Prostate gland (tissue), 2 donors: ENCODE data around the gene SAT2. TPM values are rescaled to one million over a fixed set of nuclear protein-coding genes. Genes with fewer than 3 reads are reported as not detected.
"Not testable (repeated sequence)": the region's sequence is repeated elsewhere in the genome, so short reads cannot be mapped to it uniquely, and the experiment has no call there.

ENCODE experiments used
- DNase-seq: peaks from one replicate; pipeline ENCODE4 v3.0.0-alpha.2; 2019; ENCODE audit warnings: low spot score
- H3K27ac ChIP-seq, 2 donors: fragments of 200-600 bp; sonication (generic); 2 replicates each; pipeline ENCODE4 v1.5.1; 2017 to 2019
- H3K27me3 ChIP-seq: fragments of 200-600 bp; sonication (generic); replicated peaks from 2 replicates; pipeline ENCODE4 v1.5.1; 2019; ENCODE audit not compliant: insufficient read depth
- H3K36me3 ChIP-seq, 2 donors: fragments of 200-600 bp; sonication (generic); 1 replicate in 1 of 2; 2 replicates in 1 of 2; pipeline versions ENCODE4 v1.5.1 to v1.8.1; 2017 to 2019
- H3K4me1 ChIP-seq: fragments of 200-600 bp; sonication (generic); replicated peaks from 2 replicates; pipeline ENCODE4 v1.5.1; 2019
- H3K4me3 ChIP-seq, 2 donors: fragments of 200-600 bp; sonication (generic); 2 replicates each; pipeline ENCODE4 v1.5.1; 2017 to 2019
- H3K9me3 ChIP-seq: fragments of 200-600 bp; sonication (generic); 2 replicates; pipeline ENCODE4 v1.5.1; 2017
- POLR2A ChIP-seq: fragments of 450-650 bp; IDR thresholded peaks from one replicate; pipeline ENCODE4 v1.6.1; 2016; ENCODE audit warnings: antibody characterized with exemption, mild to moderate bottlenecking
- POLR2AphosphoS5 ChIP-seq: sonication (generic); formaldehyde crosslinking; IDR thresholded peaks from one replicate; pipeline ENCODE4 v1.6.1; 2017; ENCODE audit warnings: antibody characterized with exemption
- WGBS: methylation state at CpG from one replicate; pipeline ENCODE4 v1.1.5; 2018; 5-methylcytosine and 5-hydroxymethylcytosine counted together
- intact Hi-C: fragments of 100-400 bp; cut with DNase I; formaldehyde crosslinking; loops from one replicate; pipeline ENCODE4 v1.14.2; 2022
- total RNA-seq, 2 donors: library from RNA; depleted of rRNA; stranded (reverse); fragments of >200 nt; gene quantifications; one replicate each; pipeline ENCODE4 v1.1.0, GENCODE V29; 2016
- TF ChIP-seq, protein P1 (sequence below), 4 experiments: fragments of 200-600 bp in 2 of 4; fragments of 450-650 bp in 2 of 4; sonication (generic) in 2 of 4; IDR thresholded peaks; 1 replicate in 3 of 4; 2 replicates in 1 of 4; pipeline ENCODE4 v1.5.1; 2016 to 2019; ENCODE audit warnings: antibody characterized with exemption in 4 of 4, mild to moderate bottlenecking in 2 of 4, moderate library complexity in 2 of 4

SAT2 gene
- total RNA-seq, 2 donors from 2014 or later: 83.3 to 139 TPM

- TF ChIP-seq POLR2AphosphoS5 (no peak), POLR2A (no peak)
- TF ChIP-seq, protein P1, sequence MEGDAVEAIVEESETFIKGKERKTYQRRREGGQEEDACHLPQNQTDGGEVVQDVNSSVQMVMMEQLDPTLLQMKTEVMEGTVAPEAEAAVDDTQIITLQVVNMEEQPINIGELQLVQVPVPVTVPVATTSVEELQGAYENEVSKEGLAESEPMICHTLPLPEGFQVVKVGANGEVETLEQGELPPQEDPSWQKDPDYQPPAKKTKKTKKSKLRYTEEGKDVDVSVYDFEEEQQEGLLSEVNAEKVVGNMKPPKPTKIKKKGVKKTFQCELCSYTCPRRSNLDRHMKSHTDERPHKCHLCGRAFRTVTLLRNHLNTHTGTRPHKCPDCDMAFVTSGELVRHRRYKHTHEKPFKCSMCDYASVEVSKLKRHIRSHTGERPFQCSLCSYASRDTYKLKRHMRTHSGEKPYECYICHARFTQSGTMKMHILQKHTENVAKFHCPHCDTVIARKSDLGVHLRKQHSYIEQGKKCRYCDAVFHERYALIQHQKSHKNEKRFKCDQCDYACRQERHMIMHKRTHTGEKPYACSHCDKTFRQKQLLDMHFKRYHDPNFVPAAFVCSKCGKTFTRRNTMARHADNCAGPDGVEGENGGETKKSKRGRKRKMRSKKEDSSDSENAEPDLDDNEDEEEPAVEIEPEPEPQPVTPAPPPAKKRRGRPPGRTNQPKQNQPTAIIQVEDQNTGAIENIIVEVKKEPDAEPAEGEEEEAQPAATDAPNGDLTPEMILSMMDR (IDR thresholded peaks at IDR 0.05): no peak
- Histone ChIP-seq H3K9me3 (no peaks in the 10 kb centered on the region), H3K27me3 (no peaks in the 10 kb centered on the region), H3K27ac (peak overlapping the region; percentile 83 to 97), H3K36me3 (no peaks in the 10 kb centered on the region), H3K4me1 (no peaks in the 10 kb centered on the region), H3K4me3 (peak overlapping the region; percentile 77 to 95)
- no peak for DNase-seq
- intact Hi-C loops: no loop called here
- 4% methylated on average over 20 of the region's 20 CpGs for WGBS
Measured at GRCh38 chr17:7613769-7614424, 13.7 kb downstream of the SAT2 start.

GRCh38 chr17:7612294-7612640 lies 15.4 kb downstream of the SAT2 start:
- Histone ChIP-seq H3K9me3 (no peaks in the 10 kb centered on the region), H3K4me1 (no peaks in the 10 kb centered on the region), H3K36me3 (no peaks in the 10 kb centered on the region), H3K4me3 (no peak overlapping the region), H3K27me3 (no peaks in the 10 kb centered on the region), H3K27ac (no peak overlapping the region)
- no peak for DNase-seq
- WGBS: 83% methylated on average over 1 of the region's 1 CpG
- intact Hi-C loops: no loop called here
- TF ChIP-seq, protein P1 (IDR thresholded peaks at IDR 0.05): no peak
- TF ChIP-seq POLR2AphosphoS5: no peak
- no peak for TF ChIP-seq POLR2A

DNA sequence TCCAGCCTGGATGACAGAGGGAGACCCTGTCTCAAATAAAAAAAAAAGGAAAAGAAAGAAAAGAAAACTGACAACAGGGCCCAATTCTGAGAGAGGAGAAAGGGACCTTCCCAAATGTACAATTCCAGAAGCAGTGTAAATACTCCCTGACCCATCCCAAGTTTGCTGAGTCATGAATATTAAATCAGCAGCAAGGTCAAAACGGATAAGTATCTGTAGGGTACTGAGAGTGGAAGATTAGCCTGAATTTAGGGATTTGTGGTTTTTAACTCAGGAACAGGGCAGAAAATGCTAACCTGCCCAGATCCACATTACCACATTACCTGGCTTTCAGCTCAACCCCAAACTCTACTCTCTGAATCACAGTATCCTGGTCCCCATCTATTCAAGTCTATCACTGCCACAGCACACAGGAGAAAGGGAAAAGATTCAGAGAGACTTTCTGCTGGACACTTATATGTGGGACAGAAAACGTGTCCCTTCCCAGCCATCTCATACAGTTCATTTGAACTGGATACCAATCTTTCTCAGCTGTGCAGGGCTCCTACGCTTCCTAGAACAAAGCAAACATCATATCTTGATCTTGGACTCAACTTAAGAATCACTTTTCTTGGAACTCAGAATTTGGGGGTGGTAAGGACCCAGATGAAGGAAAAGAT lies 15.9 kb downstream of the SAT2 start:
- intact Hi-C loops: no loop called here
- H3K4me3 ChIP-seq: no peak overlapping the region
- no peaks in the 10 kb centered on the region for H3K36me3 ChIP-seq
- WGBS: 29% methylated on average over 3 of the region's 3 CpGs
- no peaks in the 10 kb centered on the region for H3K9me3 ChIP-seq
- peak overlapping the region in 1 of 2 donors; percentile 41 for H3K27ac ChIP-seq
- TF ChIP-seq, protein P1 (IDR thresholded peaks at IDR 0.05): no peak
- no peak for TF ChIP-seq POLR2AphosphoS5
- TF ChIP-seq POLR2A: no peak
- no peak for DNase-seq
- no peaks in the 10 kb centered on the region for H3K4me1 ChIP-seq
- H3K27me3 ChIP-seq: no peaks in the 10 kb centered on the region

DNA sequence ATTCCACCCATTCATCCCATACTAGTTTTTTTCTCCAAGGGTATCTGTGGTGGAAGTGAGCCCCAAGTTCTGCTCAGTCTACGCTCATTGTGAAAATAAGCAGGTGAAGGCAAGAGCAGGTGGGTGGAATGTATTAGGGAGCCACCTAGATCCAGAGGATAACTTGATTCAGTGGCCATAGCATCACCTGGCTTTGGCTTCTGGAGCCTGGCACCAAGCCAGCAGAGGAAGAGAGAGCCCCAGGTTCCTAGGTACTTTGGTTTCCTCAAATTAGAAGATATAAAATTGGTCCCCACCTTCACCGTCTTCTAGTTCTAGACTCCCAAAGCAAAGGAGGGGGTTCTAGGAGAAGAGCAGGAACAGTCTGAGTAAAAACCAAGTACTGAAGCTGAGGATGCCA lies 17.0 kb downstream of the SAT2 start:
- no peaks in the 10 kb centered on the region for H3K27me3 ChIP-seq
- H3K4me1 ChIP-seq: no peaks in the 10 kb centered on the region
- 92% methylated on average over 2 of the region's 2 CpGs for WGBS
- no peak overlapping the region for H3K27ac ChIP-seq
- TF ChIP-seq, protein P1 (IDR thresholded peaks at IDR 0.05): no peak
- TF ChIP-seq POLR2A (no peak), POLR2AphosphoS5 (no peak)
- no peaks in the 10 kb centered on the region for H3K36me3 ChIP-seq
- no peak overlapping the region for H3K4me3 ChIP-seq
- no peaks in the 10 kb centered on the region for H3K9me3 ChIP-seq
- intact Hi-C loops: no loop called here
- DNase-seq: no peak

- TF ChIP-seq, protein P1 (IDR thresholded peaks at IDR 0.05): no peak
- TF ChIP-seq POLR2A (no peak), POLR2AphosphoS5 (no peak)
- H3K4me3 ChIP-seq: no peak overlapping the region
- H3K4me1 ChIP-seq: no peaks in the 10 kb centered on the region
- 90% methylated on average over 4 of the region's 4 CpGs for WGBS
- no peaks in the 10 kb centered on the region for H3K27me3 ChIP-seq
- DNase-seq: no peak
- no peaks in the 10 kb centered on the region for H3K9me3 ChIP-seq
- H3K27ac ChIP-seq: no peak overlapping the region
- intact Hi-C loops: no loop called here
- peaks cover 7 to 12% of the 10 kb centered on the region in 2 donors for H3K36me3 ChIP-seq
Measured at GRCh38 chr17:7606280-7606679, 21.3 kb downstream of the SAT2 start.

- 65% methylated on average over 5 of the region's 5 CpGs for WGBS
- intact Hi-C loops: not testable (repeated sequence)
- peaks cover 16 to 46% of the 10 kb centered on the region in 2 donors for H3K36me3 ChIP-seq
Measured at GRCh38 chr17:7597561-7597960, 30.1 kb downstream of the SAT2 start.

More at GRCh38 chr17:7597561-7597960, 30.1 kb downstream of the SAT2 start:
- H3K27ac ChIP-seq, H3K9me3 ChIP-seq, H3K4me3 ChIP-seq, H3K27me3 ChIP-seq, DNase-seq, H3K4me1 ChIP-seq: not testable (repeated sequence)
